Small intestine (tissue), 7 donors: ENCODE results near the gene GFY. TPM values are rescaled to one million over a fixed set of nuclear protein-coding genes. Genes with fewer than 3 reads are reported as not detected.
A peak's percentile ranks its signal among the peaks of the same experiment; 100 is the strongest.

ENCODE experiments used
- DNase-seq, 2 donors: peaks; one replicate each; pipeline versions ENCODE4 v3.0.0 to v3.0.0-alpha.2; 2013
- FAIRE-seq: peaks from 2 replicates; lab custom pipeline; 2012; peaks lifted over from hg19 to GRCh38; lab: Jason Lieb, UNC
- H3K27ac ChIP-seq, 3 donors: one replicate each; pipeline ENCODE4 v1.5.1; 2013; ENCODE audit warnings: low read length in 2 of 3, mild to moderate bottlenecking in 2 of 3, control low read depth in 1 of 3, inconsistent platforms in 1 of 3, low read depth in 1 of 3, moderate library complexity in 1 of 3
- H3K27me3 ChIP-seq, 3 donors: one replicate each; pipeline ENCODE4 v1.6.1; 2013; ENCODE audit warnings: low read length in 3 of 3, inconsistent platforms in 1 of 3; ENCODE audit not compliant: control insufficient read depth in 3 of 3, insufficient read depth in 3 of 3
- H3K36me3 ChIP-seq, 3 donors: one replicate each; pipeline ENCODE4 v1.6.1; 2013; ENCODE audit warnings: low read length in 3 of 3, inconsistent platforms in 1 of 3, low read depth in 1 of 3, mild to moderate bottlenecking in 1 of 3, moderate library complexity in 1 of 3; ENCODE audit not compliant: control insufficient read depth in 3 of 3, insufficient read depth in 2 of 3
- H3K4me1 ChIP-seq, 3 donors: one replicate each; pipeline ENCODE4 v1.6.1; 2013; ENCODE audit warnings: low read length in 2 of 3, inconsistent platforms in 1 of 3, low read depth in 1 of 3, mild to moderate bottlenecking in 1 of 3, moderate library complexity in 1 of 3; ENCODE audit not compliant: control insufficient read depth in 3 of 3, insufficient read depth in 2 of 3
- H3K4me3 ChIP-seq, 3 donors: one replicate each; pipeline ENCODE4 v1.5.1; 2013; ENCODE audit warnings: low read length in 3 of 3, control low read depth in 1 of 3, inconsistent platforms in 1 of 3, low read depth in 1 of 3, mild to moderate bottlenecking in 1 of 3, moderate library complexity in 1 of 3
- H3K9me3 ChIP-seq, 2 donors: one replicate each; pipeline ENCODE4 v1.6.1; 2013; ENCODE audit warnings: low read depth in 1 of 2, low read length in 1 of 2; ENCODE audit not compliant: control insufficient read depth in 2 of 2, insufficient read depth in 1 of 2
- WGBS, 3 donors: extraction: QIAGEN DNeasy Blood & Tissue Kit; methylation state at CpG; one replicate each; pipeline ENCODE4 v1.1.7; 2013; 5-methylcytosine and 5-hydroxymethylcytosine counted together
- polyA plus RNA-seq, 4 donors: library from polyadenylated mRNA; stranded (reverse) in 3 of 4; unstranded in 1 of 4; fragments of 200-250 nt in 3 of 4; fragments of 120-200 nt in 1 of 4; gene quantifications; one replicate each; pipeline versions ENCODE4 v1.2.1 to v1.2.3, GENCODE V29; 2013
- donor health status: healthy with polysubstance abuse.
- donor health status: control.
- donor health status: control.
- donor health status: Bipolar disorder and iron deficiency.
- donor health status: healthy.

Gene GFY
- polyA plus RNA-seq, 4 donors = not detected

- Histone ChIP-seq H3K4me3 (peak overlapping the region in 2 of 3 donors; percentile 83 to 89), H3K36me3 (peaks cover 2 to 50% (median 4%) of the 10 kb centered on the region in 3 donors), H3K4me1 (peaks cover 0 to 7% (median 6%) of the 10 kb centered on the region in 3 donors), H3K27me3 (no peaks in the 10 kb centered on the region), H3K27ac (no peak overlapping the region), H3K9me3 (no peaks in the 10 kb centered on the region)
- FAIRE-seq (no peak), DNase-seq (no peak)
- 80 to 85% (median 81%) methylated on average over 7 of the region's 7 CpGs for WGBS, 3 donors
Measured at GRCh38 chr19:49450405-49450804, 25.2 kb downstream of the GFY start.

GRCh38 chr19:49451430-49452181, 26.4 kb downstream of the GFY start, which contains the start of gene PIH1D1:
TSS of gene PIH1D1 (minus strand) at chr19:49451814. CDS start at chr19:49451574, 240 bp downstream.
- H3K4me1 ChIP-seq = peaks cover 0 to 7% (median 6%) of the 10 kb centered on the region in 3 donors
- no peaks in the 10 kb centered on the region for H3K9me3 ChIP-seq
- H3K27me3 ChIP-seq = no peaks in the 10 kb centered on the region
- no peak for FAIRE-seq
- peak; percentile 99 to 100 for DNase-seq
- peaks cover 2 to 46% (median 3%) of the 10 kb centered on the region in 3 donors for H3K36me3 ChIP-seq
- peak within 1 kb of the TSS; percentile 46 to 89 (median 83) for H3K4me3 ChIP-seq
- WGBS, 3 donors = 0 to 1% (median 0%) methylated on average over 42 of the region's 42 CpGs
- peak within 1 kb of the TSS; percentile 79 to 99 (median 95) for H3K27ac ChIP-seq

- Histone ChIP-seq H3K4me1 (peaks cover 0 to 7% (median 6%) of the 10 kb centered on the region in 3 donors), H3K27me3 (no peaks in the 10 kb centered on the region), H3K36me3 (peaks cover 0 to 40% (median 2%) of the 10 kb centered on the region in 3 donors), H3K27ac (peak within 1 kb of the TSS; percentile 79 to 99 (median 95)), H3K9me3 (no peaks in the 10 kb centered on the region), H3K4me3 (peak within 1 kb of the TSS; percentile 43 to 65 (median 57))
- peak; percentile 98 to 99 for DNase-seq
- WGBS, 3 donors = 0% methylated on average over 65 to 66 of the region's 66 CpGs
- FAIRE-seq = no peak
Measured at GRCh38 chr19:49453013-49453756, 28.0 kb downstream of the GFY start, which contains the start of gene ALDH16A1. TSS of gene ALDH16A1 (plus strand) at chr19:49453225. CDS start at chr19:49453332, 107 bp downstream.

- Histone ChIP-seq H3K36me3 (peaks cover 0 to 40% (median 2%) of the 10 kb centered on the region in 3 donors), H3K9me3 (no peaks in the 10 kb centered on the region), H3K27ac (peak overlapping the region; percentile 79 to 99 (median 95)), H3K4me3 (peak overlapping the region; percentile 43 to 65 (median 57)), H3K27me3 (no peaks in the 10 kb centered on the region), H3K4me1 (peaks cover 0 to 7% (median 6%) of the 10 kb centered on the region in 3 donors)
- WGBS, 3 donors = 36 to 40% (median 36%) methylated on average over 10 of the region's 10 CpGs
- FAIRE-seq (no peak), DNase-seq (no peak)
Measured at GRCh38 chr19:49453757-49454240, 28.6 kb downstream of the GFY start.

- H3K4me1 ChIP-seq = peaks cover 0 to 7% (median 6%) of the 10 kb centered on the region in 3 donors
- 64 to 85% (median 81%) methylated on average over 5 of the region's 5 CpGs for WGBS, 3 donors
- no peak overlapping the region for H3K4me3 ChIP-seq
- H3K27ac ChIP-seq = peak overlapping the region in 2 of 3 donors; percentile 61 to 79
- no peak for FAIRE-seq
- peak in 1 of 2 donors; percentile 31 for DNase-seq
- peaks cover 0 to 43% (median 2%) of the 10 kb centered on the region in 3 donors for H3K36me3 ChIP-seq
- no peaks in the 10 kb centered on the region for H3K9me3 ChIP-seq
- H3K27me3 ChIP-seq = no peaks in the 10 kb centered on the region
Measured at GRCh38 chr19:49455773-49456172, 30.6 kb downstream of the GFY start.

- H3K4me1 ChIP-seq = peaks cover 0 to 7% (median 6%) of the 10 kb centered on the region in 3 donors
- peak overlapping the region in 2 of 3 donors; percentile 61 to 89 for H3K27ac ChIP-seq
- no peak for FAIRE-seq
Measured at GRCh38 chr19:49456326-49456725, 31.1 kb downstream of the GFY start.

GRCh38 chr19:49458567-49458903, 33.3 kb downstream of the GFY start:
- peak overlapping the region; percentile 34 to 77 (median 56) for H3K27ac ChIP-seq

More at GRCh38 chr19:49456326-49456725, 31.1 kb downstream of the GFY start:
- no peak for DNase-seq
- peaks cover 0 to 45% (median 2%) of the 10 kb centered on the region in 3 donors for H3K36me3 ChIP-seq
- no peaks in the 10 kb centered on the region for H3K27me3 ChIP-seq
- 66 to 91% (median 89%) methylated on average over 5 of the region's 5 CpGs for WGBS, 3 donors
- H3K4me3 ChIP-seq = peak overlapping the region in 1 of 3 donors; percentile 5
- H3K9me3 ChIP-seq = no peaks in the 10 kb centered on the region

GRCh38 chr19:49459388-49459787, 34.2 kb downstream of the GFY start:
- Histone ChIP-seq H3K27me3 (no peaks in the 10 kb centered on the region), H3K9me3 (no peaks in the 10 kb centered on the region), H3K36me3 (peaks cover 0 to 65% (median 3%) of the 10 kb centered on the region in 3 donors), H3K4me3 (no peak overlapping the region), H3K4me1 (peaks cover 0 to 2% (median under 1%) of the 10 kb centered on the region in 3 donors), H3K27ac (peak overlapping the region in 1 of 3 donors; percentile 9)
- DNase-seq = no peak
- WGBS, 3 donors = 90 to 93% (median 92%) methylated on average over 12 of the region's 12 CpGs
- no peak for FAIRE-seq

More at GRCh38 chr19:49458567-49458903, 33.3 kb downstream of the GFY start:
- Histone ChIP-seq H3K4me1 (peaks cover 0 to 7% (median 6%) of the 10 kb centered on the region in 3 donors), H3K4me3 (no peak overlapping the region), H3K27me3 (no peaks in the 10 kb centered on the region), H3K36me3 (peaks cover 0 to 59% (median 2%) of the 10 kb centered on the region in 3 donors), H3K9me3 (no peaks in the 10 kb centered on the region)
- DNase-seq = no peak
- 81 to 88% (median 85%) methylated on average over 5 of the region's 5 CpGs for WGBS, 3 donors
- no peak for FAIRE-seq
